HCT116 (cell line): Measurements from ENCODE around the gene ZKSCAN4. TPM values are rescaled to one million over a fixed set of nuclear protein-coding genes. Genes with fewer than 3 reads are reported as not detected.

Experiments used
- ATAC-seq: fragments of 200-7000 bp; cut with Tn5 transposase; 2 replicates; pipeline ENCODE4 v1.9.1; 2020; ENCODE audit warnings: mild to moderate bottlenecking, moderate library complexity
- BruUV-seq: library from RNA; stranded (reverse); fragments of 400-500 nt; replicated peaks from 2 replicates; lab custom pipeline; 2021; lab: Mats Ljungman, UMichigan
- CTCF ChIA-PET: fragments of 300-600 bp; sonication (Branson Sonifier 250); formaldehyde crosslinking; loops from one replicate; lab custom pipeline; 2021; ENCODE audit warnings: antibody characterized with exemption; lab: Charles Lee
- POLR2A ChIA-PET: fragments of 300-600, 350-600 bp; sonication (Branson Sonifier 250); formaldehyde crosslinking; loops from one replicate; lab custom pipeline; 2021; ENCODE audit warnings: antibody characterized with exemption; lab: Charles Lee
- RAD21 ChIA-PET, 2 experiments: fragments of 300-600 bp; sonication (Branson Sonifier 250); formaldehyde crosslinking; loops; one replicate each; lab custom pipeline; 2023; ENCODE audit warnings: low total read pairs in 2 of 2; ENCODE audit not compliant: uncharacterized antibody in 2 of 2, unreplicated experiment in 2 of 2, low non-redundant PET in 1 of 2; lab: Charles Lee
- DNase-seq: peaks from one replicate; pipeline ENCODE4 v3.0.0-alpha.2; 2010; ENCODE audit warnings: low read depth, low spot score
- H2AFZ ChIP-seq: fragments of 200-600 bp; shearing (Covaris generic), sonication (generic); 2 replicates; pipeline ENCODE4 v1.6.1; 2017; ENCODE audit warnings: low read depth, mixed run types, mixed read lengths, antibody characterized with exemption, low read length; ENCODE audit not compliant: poor library complexity, severe bottlenecking
- H3K27ac ChIP-seq: 2 replicates; pipeline ENCODE4 v1.5.1; 2012; ENCODE audit warnings: low read depth, low read length
- H3K27me3 ChIP-seq: fragments of 200-600 bp; sonication (generic); 2 replicates; pipeline ENCODE4 v1.6.1; 2016; ENCODE audit warnings: mixed run types, low read length, mixed read lengths; ENCODE audit not compliant: insufficient read depth
- H3K36me3 ChIP-seq, 2 experiments: fragments of 200-500 bp in 1 of 2; fragments of 200-600 bp in 1 of 2; sonication (Bioruptor generic) in 1 of 2; sonication (generic) in 1 of 2; 2 replicates each; pipeline versions ENCODE4 v1.5.1 to v1.6.1; 2014 to 2016; ENCODE audit warnings: low read length in 2 of 2, inconsistent platforms in 1 of 2, mixed read lengths in 1 of 2, mixed run types in 1 of 2; ENCODE audit not compliant: insufficient read depth in 2 of 2, control insufficient read depth in 1 of 2
- H3K4me1 ChIP-seq, 2 experiments: fragments of 200-600 bp in 1 of 2; sonication (generic) in 1 of 2; 2 replicates each; pipeline versions ENCODE4 v1.5.1 to v1.6.1; 2012 to 2017; ENCODE audit warnings: low read length in 2 of 2, inconsistent platforms in 1 of 2, mild to moderate bottlenecking in 1 of 2, mixed read lengths in 1 of 2, mixed run types in 1 of 2, moderate library complexity in 1 of 2; ENCODE audit not compliant: insufficient read depth in 2 of 2, control insufficient read depth in 1 of 2
- H3K4me2 ChIP-seq: fragments of 200-600 bp; sonication (generic); 2 replicates; pipeline ENCODE4 v1.6.1; 2017; ENCODE audit warnings: mixed run types, low read length, mixed read lengths
- H3K4me3 ChIP-seq, 2 experiments: fragments of 200-600 bp in 1 of 2; sonication (generic) in 1 of 2; replicated peaks in 1 of 2; 2 replicates each; pipeline ENCODE4 v1.5.1; 2011 to 2016; ENCODE audit warnings: low read length in 2 of 2, control low read depth in 1 of 2, low read depth in 1 of 2, mild to moderate bottlenecking in 1 of 2, mixed read lengths in 1 of 2, mixed run types in 1 of 2
- H3K79me2 ChIP-seq: fragments of 200-600 bp; sonication (generic); 2 replicates; pipeline ENCODE4 v1.6.1; 2017; ENCODE audit warnings: mild to moderate bottlenecking, mixed run types, low read length, moderate library complexity, mixed read lengths; ENCODE audit not compliant: insufficient read depth
- H3K9ac ChIP-seq: fragments of 200-600 bp; sonication (generic); 2 replicates; pipeline ENCODE4 v1.6.1; 2016; ENCODE audit warnings: low read length, mixed read lengths
- H3K9me2 ChIP-seq: fragments of 200-600 bp; sonication (generic), shearing (Covaris generic); 2 replicates; pipeline ENCODE4 v1.6.1; 2017; ENCODE audit warnings: mixed run types, mild to moderate bottlenecking, moderate library complexity; ENCODE audit not compliant: insufficient read depth
- H3K9me3 ChIP-seq, 2 experiments: fragments of 200-500 bp in 1 of 2; fragments of 200-600 bp in 1 of 2; sonication (Bioruptor generic) in 1 of 2; sonication (generic) in 1 of 2; 2 replicates each; pipeline ENCODE4 v1.6.1; 2014 to 2017; ENCODE audit warnings: low read length in 2 of 2, mixed read lengths in 2 of 2, inconsistent platforms in 1 of 2, low read depth in 1 of 2, mild to moderate bottlenecking in 1 of 2, mixed run types in 1 of 2, moderate library complexity in 1 of 2; ENCODE audit not compliant: control insufficient read depth in 1 of 2, insufficient read depth in 1 of 2
- H4K20me1 ChIP-seq: fragments of 200-600 bp; sonication (generic), shearing (Covaris generic); 2 replicates; pipeline ENCODE4 v1.6.1; 2017; ENCODE audit warnings: mixed run types, mild to moderate bottlenecking, moderate library complexity; ENCODE audit not compliant: insufficient read depth
- EZH2 ChIP-seq: fragments of 200-600 bp; sonication (generic); IDR thresholded peaks from 2 replicates; pipeline ENCODE4 v1.6.1; 2017; ENCODE audit warnings: antibody characterized with exemption, mixed run types
- EZH2phosphoT487 ChIP-seq: fragments of 200-600 bp; IDR thresholded peaks from 2 replicates; pipeline ENCODE4 v1.6.1; 2018; ENCODE audit warnings: antibody characterized with exemption, borderline replicate concordance
- FOSL1 ChIP-seq: IDR thresholded peaks from 2 replicates; pipeline ENCODE4 v1.6.1; 2012; ENCODE audit warnings: low read depth
- JUND ChIP-seq: IDR thresholded peaks from 2 replicates; pipeline ENCODE4 v1.6.1; 2012
- POLR2A ChIP-seq: IDR thresholded peaks from 2 replicates; pipeline ENCODE4 v1.7.0; 2011; ENCODE audit warnings: borderline replicate concordance; ENCODE audit not compliant: insufficient read depth, insufficient read length; ENCODE audit errors: extremely low read depth
- POLR2AphosphoS5 ChIP-seq: IDR thresholded peaks from 2 replicates; pipeline ENCODE4 v1.6.1; 2011; ENCODE audit warnings: mild to moderate bottlenecking, low read depth, low read length, moderate library complexity
- RAD21 ChIP-seq: IDR thresholded peaks from 2 replicates; pipeline ENCODE4 v1.6.1; 2012; ENCODE audit warnings: low read depth, mild to moderate bottlenecking
- SIN3A ChIP-seq: IDR thresholded peaks from 2 replicates; pipeline ENCODE4 v1.6.1; 2012; ENCODE audit warnings: low read depth
- SP1 ChIP-seq: IDR thresholded peaks from 2 replicates; pipeline ENCODE4 v1.6.1; 2012; ENCODE audit warnings: low read depth
- SRF ChIP-seq: IDR thresholded peaks from 2 replicates; pipeline ENCODE4 v1.6.1; 2012; ENCODE audit warnings: low read depth
- TCF7L2 ChIP-seq: IDR thresholded peaks from 2 replicates; pipeline ENCODE4 v1.7.0; 2011; ENCODE audit warnings: borderline replicate concordance, inconsistent platforms; ENCODE audit not compliant: insufficient read depth, insufficient read length; ENCODE audit errors: extremely low read depth
- YY1 ChIP-seq: IDR thresholded peaks from 2 replicates; pipeline ENCODE4 v1.6.1; 2011; ENCODE audit warnings: low read length, low read depth, moderate library complexity, mild to moderate bottlenecking; ENCODE audit not compliant: insufficient replicate concordance; ENCODE audit errors: extremely low read depth
- ZFX ChIP-seq: fragments of 450-650 bp; IDR thresholded peaks from 2 replicates; pipeline ENCODE4 v1.6.1; 2017
- intact Hi-C: fragments of 100-400 bp; cut with micrococcal nuclease; formaldehyde crosslinking; loops from 2 replicates; pipeline ENCODE4 v1.10.0; 2022
- total RNA-seq: library from RNA; stranded (reverse); gene quantifications from one replicate; pipeline ENCODE4 v1.2.1, GENCODE V29; 2021; ENCODE audit not compliant: unreplicated experiment
- TF ChIP-seq, protein P1 (sequence below): IDR thresholded peaks from 2 replicates; pipeline ENCODE4 v1.6.1; 2011; ENCODE audit warnings: mild to moderate bottlenecking, low read length, moderate library complexity; ENCODE audit not compliant: insufficient replicate concordance; ENCODE audit errors: extremely low read depth
- TF ChIP-seq, protein P2 (sequence below): IDR thresholded peaks from 2 replicates; pipeline ENCODE4 v1.6.1; 2012; ENCODE audit warnings: low read depth
- TF ChIP-seq, protein P3 (sequence below), 3 experiments: fragments of 200-600 bp in 1 of 3; sonication (generic) in 1 of 3; IDR thresholded peaks in 2 of 3; conservative IDR thresholded peaks in 1 of 3; 2 replicates each; pipeline ENCODE4 v1.5.1; 2012 to 2017; ENCODE audit warnings: low read depth in 2 of 3, low read length in 2 of 3, antibody characterized with exemption in 1 of 3, borderline replicate concordance in 1 of 3, control low read depth in 1 of 3, mild to moderate bottlenecking in 1 of 3, mixed read lengths in 1 of 3, mixed run types in 1 of 3, moderate library complexity in 1 of 3; ENCODE audit not compliant: insufficient read depth in 1 of 3
- TF ChIP-seq, protein P4 (sequence below): IDR thresholded peaks from 2 replicates; pipeline ENCODE4 v1.6.1; 2012
- TF ChIP-seq, protein P5 (sequence below): IDR thresholded peaks from 2 replicates; pipeline ENCODE4 v1.6.1; 2012

The ZKSCAN4 gene
- total RNA-seq, 1 experiment from 2014 or later, result 4.8 TPM

DNA sequence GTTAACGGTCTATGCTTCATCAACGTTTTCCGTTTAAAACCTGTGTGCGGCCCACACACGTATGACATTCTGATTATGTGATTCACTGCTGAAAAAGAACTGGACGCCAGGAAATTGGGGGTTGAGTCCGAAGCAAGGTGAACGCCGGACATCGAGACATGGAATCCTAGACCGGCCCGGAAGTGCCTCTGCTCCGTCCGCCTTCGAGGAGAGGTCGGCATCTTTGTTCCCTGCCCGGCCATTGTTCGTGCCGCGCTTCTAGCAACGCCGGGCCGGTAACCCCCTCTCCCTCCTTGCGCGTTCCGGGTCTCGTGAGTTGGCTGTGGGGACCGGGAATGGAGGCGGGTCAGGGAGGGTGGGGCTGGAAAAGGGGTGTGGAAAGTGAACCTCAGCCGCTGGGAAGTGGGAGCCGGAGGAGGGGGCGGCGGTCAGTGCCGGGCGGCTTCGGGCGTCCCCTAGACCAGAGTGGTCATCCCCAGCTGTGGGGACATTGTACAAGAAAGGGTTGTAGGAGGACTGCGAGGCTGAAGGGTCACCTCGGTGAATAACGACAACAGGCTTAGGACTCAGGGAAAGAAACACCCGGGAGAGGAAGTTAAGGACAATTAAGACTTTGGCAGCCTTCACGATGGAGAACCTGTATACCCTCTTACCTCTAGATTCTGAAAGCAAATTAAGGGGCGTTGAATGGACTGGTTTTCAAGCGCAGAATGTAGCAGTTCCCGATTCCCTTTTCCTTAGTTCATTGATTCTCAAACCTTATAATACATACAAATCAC is 26.8 kb downstream of the ZKSCAN4 start, which contains the start of gene ZSCAN9:
Gene ZSCAN9, plus strand, starts transcription at position 220 of the 779 bp plus-strand sequence. CDS start 1,810 bp downstream, outside the sequence.
- Histone ChIP-seq H3K36me3 (peaks cover 18 to 25% of the 10 kb centered on the region in 2 experiments), H3K4me2 (peak within 1 kb of the TSS; percentile 92), H3K9me2 (no peaks in the 10 kb centered on the region; the same call in 1 of the 2 replicates), H3K4me1 (peaks cover 10 to 19% of the 10 kb centered on the region in 2 experiments), H3K4me3 (peak within 1 kb of the TSS; percentile 82 to 83), H4K20me1 (no peaks in the 10 kb centered on the region), H3K79me2 (peaks cover 19% of the 10 kb centered on the region), H3K27me3 (no peaks in the 10 kb centered on the region), H3K9ac (peak within 1 kb of the TSS; percentile 76), H3K9me3 (no peaks in the 10 kb centered on the region), H2AFZ (peak within 1 kb of the TSS; percentile 76), H3K27ac (peak within 1 kb of the TSS; percentile 43)
- RAD21 ChIA-PET, result no interaction called here
- POLR2A ChIA-PET, result no interaction called here
- TSS peak; percentile 73 for BruUV-seq
- intact Hi-C loops, result loop anchor here (5.0 kb wide), 1 partner anchor 127 kb away; no protein-coding TSS in a partner anchor
- ATAC-seq (peak; percentile 93), DNase-seq (peak; percentile 87)
- CTCF ChIA-PET, result no interaction called here
- TF ChIP-seq POLR2A (no peak), EZH2phosphoT487 (no peak), POLR2AphosphoS5 (peak; percentile 79), SP1 (peak; percentile 64), ZFX (no peak), RAD21 (no peak), SRF (peak; percentile 60; the same call in 1 of the 2 replicates), JUND (peak; percentile 38; the same call in 1 of the 2 replicates), FOSL1 (peak; percentile 24; the same call in 1 of the 2 replicates), YY1 (peak; percentile 88), EZH2 (no peak), SIN3A (peak; percentile 85), TCF7L2 (peak; percentile 99)
- TF ChIP-seq, protein P1, sequence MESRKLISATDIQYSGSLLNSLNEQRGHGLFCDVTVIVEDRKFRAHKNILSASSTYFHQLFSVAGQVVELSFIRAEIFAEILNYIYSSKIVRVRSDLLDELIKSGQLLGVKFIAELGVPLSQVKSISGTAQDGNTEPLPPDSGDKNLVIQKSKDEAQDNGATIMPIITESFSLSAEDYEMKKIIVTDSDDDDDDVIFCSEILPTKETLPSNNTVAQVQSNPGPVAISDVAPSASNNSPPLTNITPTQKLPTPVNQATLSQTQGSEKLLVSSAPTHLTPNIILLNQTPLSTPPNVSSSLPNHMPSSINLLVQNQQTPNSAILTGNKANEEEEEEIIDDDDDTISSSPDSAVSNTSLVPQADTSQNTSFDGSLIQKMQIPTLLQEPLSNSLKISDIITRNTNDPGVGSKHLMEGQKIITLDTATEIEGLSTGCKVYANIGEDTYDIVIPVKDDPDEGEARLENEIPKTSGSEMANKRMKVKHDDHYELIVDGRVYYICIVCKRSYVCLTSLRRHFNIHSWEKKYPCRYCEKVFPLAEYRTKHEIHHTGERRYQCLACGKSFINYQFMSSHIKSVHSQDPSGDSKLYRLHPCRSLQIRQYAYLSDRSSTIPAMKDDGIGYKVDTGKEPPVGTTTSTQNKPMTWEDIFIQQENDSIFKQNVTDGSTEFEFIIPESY, result no peak
- TF ChIP-seq, protein P2, sequence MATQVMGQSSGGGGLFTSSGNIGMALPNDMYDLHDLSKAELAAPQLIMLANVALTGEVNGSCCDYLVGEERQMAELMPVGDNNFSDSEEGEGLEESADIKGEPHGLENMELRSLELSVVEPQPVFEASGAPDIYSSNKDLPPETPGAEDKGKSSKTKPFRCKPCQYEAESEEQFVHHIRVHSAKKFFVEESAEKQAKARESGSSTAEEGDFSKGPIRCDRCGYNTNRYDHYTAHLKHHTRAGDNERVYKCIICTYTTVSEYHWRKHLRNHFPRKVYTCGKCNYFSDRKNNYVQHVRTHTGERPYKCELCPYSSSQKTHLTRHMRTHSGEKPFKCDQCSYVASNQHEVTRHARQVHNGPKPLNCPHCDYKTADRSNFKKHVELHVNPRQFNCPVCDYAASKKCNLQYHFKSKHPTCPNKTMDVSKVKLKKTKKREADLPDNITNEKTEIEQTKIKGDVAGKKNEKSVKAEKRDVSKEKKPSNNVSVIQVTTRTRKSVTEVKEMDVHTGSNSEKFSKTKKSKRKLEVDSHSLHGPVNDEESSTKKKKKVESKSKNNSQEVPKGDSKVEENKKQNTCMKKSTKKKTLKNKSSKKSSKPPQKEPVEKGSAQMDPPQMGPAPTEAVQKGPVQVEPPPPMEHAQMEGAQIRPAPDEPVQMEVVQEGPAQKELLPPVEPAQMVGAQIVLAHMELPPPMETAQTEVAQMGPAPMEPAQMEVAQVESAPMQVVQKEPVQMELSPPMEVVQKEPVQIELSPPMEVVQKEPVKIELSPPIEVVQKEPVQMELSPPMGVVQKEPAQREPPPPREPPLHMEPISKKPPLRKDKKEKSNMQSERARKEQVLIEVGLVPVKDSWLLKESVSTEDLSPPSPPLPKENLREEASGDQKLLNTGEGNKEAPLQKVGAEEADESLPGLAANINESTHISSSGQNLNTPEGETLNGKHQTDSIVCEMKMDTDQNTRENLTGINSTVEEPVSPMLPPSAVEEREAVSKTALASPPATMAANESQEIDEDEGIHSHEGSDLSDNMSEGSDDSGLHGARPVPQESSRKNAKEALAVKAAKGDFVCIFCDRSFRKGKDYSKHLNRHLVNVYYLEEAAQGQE, result no peak
- TF ChIP-seq, protein P3, sequence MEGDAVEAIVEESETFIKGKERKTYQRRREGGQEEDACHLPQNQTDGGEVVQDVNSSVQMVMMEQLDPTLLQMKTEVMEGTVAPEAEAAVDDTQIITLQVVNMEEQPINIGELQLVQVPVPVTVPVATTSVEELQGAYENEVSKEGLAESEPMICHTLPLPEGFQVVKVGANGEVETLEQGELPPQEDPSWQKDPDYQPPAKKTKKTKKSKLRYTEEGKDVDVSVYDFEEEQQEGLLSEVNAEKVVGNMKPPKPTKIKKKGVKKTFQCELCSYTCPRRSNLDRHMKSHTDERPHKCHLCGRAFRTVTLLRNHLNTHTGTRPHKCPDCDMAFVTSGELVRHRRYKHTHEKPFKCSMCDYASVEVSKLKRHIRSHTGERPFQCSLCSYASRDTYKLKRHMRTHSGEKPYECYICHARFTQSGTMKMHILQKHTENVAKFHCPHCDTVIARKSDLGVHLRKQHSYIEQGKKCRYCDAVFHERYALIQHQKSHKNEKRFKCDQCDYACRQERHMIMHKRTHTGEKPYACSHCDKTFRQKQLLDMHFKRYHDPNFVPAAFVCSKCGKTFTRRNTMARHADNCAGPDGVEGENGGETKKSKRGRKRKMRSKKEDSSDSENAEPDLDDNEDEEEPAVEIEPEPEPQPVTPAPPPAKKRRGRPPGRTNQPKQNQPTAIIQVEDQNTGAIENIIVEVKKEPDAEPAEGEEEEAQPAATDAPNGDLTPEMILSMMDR (IDR thresholded peaks at IDR 0.05 in 2 of 3, conservative IDR thresholded peaks at IDR 0.05 in 1 of 3; ENCODE audit: borderline replicate concordance in 1 of 3, insufficient read depth in 1 of 3, low read depth in 2 of 3, low read length in 2 of 3), result no peak
- TF ChIP-seq, protein P4, sequence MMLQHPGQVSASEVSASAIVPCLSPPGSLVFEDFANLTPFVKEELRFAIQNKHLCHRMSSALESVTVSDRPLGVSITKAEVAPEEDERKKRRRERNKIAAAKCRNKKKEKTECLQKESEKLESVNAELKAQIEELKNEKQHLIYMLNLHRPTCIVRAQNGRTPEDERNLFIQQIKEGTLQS, result no peak
- TF ChIP-seq, protein P5, sequence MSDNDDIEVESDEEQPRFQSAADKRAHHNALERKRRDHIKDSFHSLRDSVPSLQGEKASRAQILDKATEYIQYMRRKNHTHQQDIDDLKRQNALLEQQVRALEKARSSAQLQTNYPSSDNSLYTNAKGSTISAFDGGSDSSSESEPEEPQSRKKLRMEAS, result peak; percentile 76
